Gastrocnemius medialis (tissue), 4 donors: Measurements from ENCODE around the gene TFAP2A. TPM values are rescaled to one million over a fixed set of nuclear protein-coding genes. Genes with fewer than 3 reads are reported as not detected.

Experiments used
- ATAC-seq, 2 donors: fragments of 150-250 bp; one replicate each; pipeline ENCODE4 v1.9.1; 2016
- DNase-seq, 2 donors: peaks; one replicate each; pipeline ENCODE4 v3.0.0-alpha.2; 2019
- H3K27ac ChIP-seq, 4 donors: fragments of 200-600 bp; sonication (generic); 1 replicate in 1 of 4; 2 replicates in 3 of 4; pipeline ENCODE4 v1.5.1; 2016 to 2018; ENCODE audit warnings: mild to moderate bottlenecking in 2 of 4, moderate library complexity in 1 of 4
- H3K27me3 ChIP-seq, 3 donors: fragments of 200-600 bp; sonication (generic) in 2 of 3; 1 replicate in 1 of 3; 2 replicates in 2 of 3; pipeline versions ENCODE4 v1.5.1 to v1.6.0; 2016 to 2019; ENCODE audit warnings: mild to moderate bottlenecking in 1 of 3, moderate library complexity in 1 of 3
- H3K36me3 ChIP-seq, 2 donors: fragments of 200-600 bp; sonication (generic) in 1 of 2; one replicate each; pipeline ENCODE4 v1.5.1; 2017 to 2018
- H3K4me1 ChIP-seq, 2 donors: fragments of 200-600 bp; sonication (generic) in 1 of 2; one replicate each; pipeline ENCODE4 v1.5.1; 2016 to 2017; ENCODE audit warnings: mild to moderate bottlenecking in 2 of 2
- H3K4me3 ChIP-seq, 4 donors: fragments of 200-600 bp; sonication (generic) in 3 of 4; 1 replicate in 1 of 4; 2 replicates in 3 of 4; pipeline ENCODE4 v1.5.1; 2016 to 2019; ENCODE audit warnings: mild to moderate bottlenecking in 2 of 4
- H3K9me3 ChIP-seq, 3 donors: fragments of 200-600 bp; sonication (generic) in 2 of 3; 1 replicate in 1 of 3; 2 replicates in 2 of 3; pipeline ENCODE4 v1.5.1; 2016 to 2019
- CTCF ChIP-seq, 5 experiments: fragments of 450-650 bp in 3 of 5; fragments of 200-600 bp in 2 of 5; sonication (generic) in 2 of 5; IDR thresholded peaks in 4 of 5; conservative IDR thresholded peaks in 1 of 5; 1 replicate in 4 of 5; 2 replicates in 1 of 5; pipeline ENCODE4 v1.5.1; 2016 to 2019; ENCODE audit warnings: antibody characterized with exemption in 5 of 5, mild to moderate bottlenecking in 3 of 5, moderate library complexity in 3 of 5
- POLR2A ChIP-seq, 2 donors: fragments of 450-650 bp; IDR thresholded peaks; one replicate each; pipeline ENCODE4 v1.6.1; 2017; ENCODE audit warnings: antibody characterized with exemption in 2 of 2, mild to moderate bottlenecking in 2 of 2, moderate library complexity in 2 of 2
- in situ Hi-C, 4 donors: fragments of 200-750 bp; cut with MboI; loops; one replicate each; pipeline versions ENCODE4 v1.15.0 to v1.8.0; 2017; ENCODE audit warnings: low sequenced_read_pairs in 4 of 4
- intact Hi-C: fragments of 100-400 bp; cut with DNase I; formaldehyde crosslinking; loops from one replicate; pipeline ENCODE4 v1.15.1; 2023; ENCODE audit warnings: low total_unique reads
- total RNA-seq, 4 donors: library from RNA; depleted of rRNA; stranded (reverse); fragments of >200 nt; gene quantifications; one replicate each; pipeline versions ENCODE4 v1.1.0 to v1.2.3, GENCODE V29; 2016

The TFAP2A gene
- total RNA-seq, 4 donors from 2014 or later, result not detected

DNA sequence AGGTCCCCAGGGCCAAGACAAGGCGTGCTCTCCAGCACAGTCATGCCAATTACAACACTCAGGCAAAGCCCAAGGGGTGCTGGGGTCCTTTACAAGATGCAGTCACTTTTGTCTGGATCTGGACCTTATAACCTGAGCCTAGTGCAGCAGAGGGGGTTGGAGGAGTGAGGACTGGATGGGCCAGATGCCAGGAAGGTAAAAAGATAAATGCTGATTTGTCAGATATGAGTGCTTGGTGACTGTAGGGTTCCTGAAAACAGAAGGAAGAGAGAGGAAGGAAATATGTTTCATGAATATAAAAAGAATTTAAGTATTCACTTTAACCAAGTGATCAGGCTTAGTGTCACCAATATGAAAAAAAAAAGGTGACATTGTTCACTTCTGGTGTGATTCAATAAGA, 43.4 kb upstream of the TFAP2A start:
- Histone ChIP-seq H3K4me3 (no peak overlapping the region), H3K27ac (no peak overlapping the region), H3K9me3 (no peaks in the 10 kb centered on the region), H3K27me3 (no peaks in the 10 kb centered on the region), H3K4me1 (no peaks in the 10 kb centered on the region), H3K36me3 (no peaks in the 10 kb centered on the region)
- ATAC-seq, result no peak
- intact Hi-C loops (no loop called here), in situ Hi-C loops (no loop called here)
- TF ChIP-seq CTCF (IDR thresholded peaks at IDR 0.05 in 4 of 5, conservative IDR thresholded peaks at IDR 0.05 in 1 of 5) (no peak), POLR2A (IDR thresholded peaks at IDR 0.05) (no peak)
- DNase-seq, result no peak

- DNase-seq (no peak), ATAC-seq (no peak)
- H3K27ac ChIP-seq, result no peak overlapping the region
- H3K9me3 ChIP-seq, result no peaks in the 10 kb centered on the region
- in situ Hi-C loops, result no loop called here
- no peak overlapping the region for H3K4me3 ChIP-seq
- no peaks in the 10 kb centered on the region for H3K4me1 ChIP-seq
- TF ChIP-seq CTCF (IDR thresholded peaks at IDR 0.05 in 4 of 5, conservative IDR thresholded peaks at IDR 0.05 in 1 of 5) (no peak), POLR2A (IDR thresholded peaks at IDR 0.05) (no peak)
- H3K27me3 ChIP-seq, result peaks cover 0 to 2% (median 0%) of the 10 kb centered on the region in 3 donors
- intact Hi-C loops, result no loop called here
- H3K36me3 ChIP-seq, result no peaks in the 10 kb centered on the region
Observed at GRCh38 chr6:10453596-10453995, 38.7 kb upstream of the TFAP2A start.

DNA sequence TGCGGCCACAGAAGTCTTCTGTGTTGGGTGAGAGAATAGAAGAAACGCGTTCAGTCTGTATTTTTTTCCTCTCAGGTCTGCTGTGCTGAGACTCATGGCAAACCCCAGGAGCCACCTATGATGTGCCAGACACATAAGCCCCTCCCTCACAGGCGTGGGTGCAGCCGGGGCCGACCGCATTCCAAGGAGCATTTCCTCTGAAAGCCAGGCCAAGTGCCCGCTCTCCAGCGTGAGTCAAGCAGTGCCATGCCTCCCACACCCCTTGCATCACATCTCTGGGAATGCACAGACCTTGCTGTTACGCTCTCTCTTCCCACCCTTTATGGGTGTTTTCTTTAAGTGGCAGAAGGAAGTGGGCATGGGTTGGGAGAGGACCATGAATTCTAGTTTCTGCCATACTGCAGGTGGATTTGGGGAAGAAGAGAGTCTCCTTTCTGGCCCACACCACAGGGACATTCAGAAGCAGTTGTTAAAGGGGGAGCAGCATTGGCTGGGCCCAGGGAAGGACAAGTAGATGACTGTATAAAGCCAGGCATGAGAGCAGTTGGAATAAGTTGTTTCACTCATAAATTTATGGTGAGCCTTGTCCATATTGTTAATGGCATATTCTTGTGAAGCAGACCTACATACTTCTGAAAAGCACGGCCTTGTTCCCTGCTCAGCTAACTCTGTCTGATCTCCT, 37.1 kb upstream of the TFAP2A start:
- in situ Hi-C loops, result no loop called here
- ATAC-seq (no peak), DNase-seq (no peak)
- Histone ChIP-seq H3K36me3 (no peaks in the 10 kb centered on the region), H3K27me3 (peaks cover 0 to 3% (median 0%) of the 10 kb centered on the region in 3 donors), H3K4me3 (no peak overlapping the region), H3K27ac (no peak overlapping the region), H3K9me3 (no peaks in the 10 kb centered on the region), H3K4me1 (no peaks in the 10 kb centered on the region)
- intact Hi-C loops, result no loop called here
- TF ChIP-seq POLR2A (IDR thresholded peaks at IDR 0.05) (no peak), CTCF (IDR thresholded peaks at IDR 0.05 in 4 of 5, conservative IDR thresholded peaks at IDR 0.05 in 1 of 5) (no peak)

DNA sequence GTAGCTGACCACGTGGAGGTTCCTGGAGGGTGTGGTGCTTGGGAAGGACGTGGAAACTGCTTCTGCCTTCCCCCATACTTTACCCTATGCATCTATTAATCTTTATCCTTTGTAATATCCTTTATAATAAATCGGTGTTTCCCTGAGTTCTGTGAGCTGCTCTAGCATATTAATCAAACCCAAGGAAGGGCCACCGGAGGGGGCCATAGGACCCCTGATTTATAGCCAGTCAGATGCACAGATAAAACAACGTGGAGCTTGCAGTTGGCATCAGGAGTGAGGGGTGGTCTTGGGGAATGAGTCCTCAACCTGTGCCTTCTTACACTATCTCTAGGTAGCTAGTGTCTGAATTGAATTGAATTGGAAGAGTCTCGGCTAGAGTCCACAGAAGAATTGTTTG, 36.5 kb upstream of the TFAP2A start:
- DNase-seq (no peak), ATAC-seq (no peak)
- intact Hi-C loops (no loop called here), in situ Hi-C loops (no loop called here)
- no peak overlapping the region for H3K27ac ChIP-seq
- H3K4me3 ChIP-seq, result no peak overlapping the region
- TF ChIP-seq CTCF (IDR thresholded peaks at IDR 0.05 in 4 of 5, conservative IDR thresholded peaks at IDR 0.05 in 1 of 5) (no peak), POLR2A (IDR thresholded peaks at IDR 0.05) (no peak)
- H3K4me1 ChIP-seq, result no peaks in the 10 kb centered on the region
- H3K36me3 ChIP-seq, result no peaks in the 10 kb centered on the region
- H3K9me3 ChIP-seq, result no peaks in the 10 kb centered on the region
- peaks cover 0 to 3% (median 0%) of the 10 kb centered on the region in 3 donors for H3K27me3 ChIP-seq

DNA sequence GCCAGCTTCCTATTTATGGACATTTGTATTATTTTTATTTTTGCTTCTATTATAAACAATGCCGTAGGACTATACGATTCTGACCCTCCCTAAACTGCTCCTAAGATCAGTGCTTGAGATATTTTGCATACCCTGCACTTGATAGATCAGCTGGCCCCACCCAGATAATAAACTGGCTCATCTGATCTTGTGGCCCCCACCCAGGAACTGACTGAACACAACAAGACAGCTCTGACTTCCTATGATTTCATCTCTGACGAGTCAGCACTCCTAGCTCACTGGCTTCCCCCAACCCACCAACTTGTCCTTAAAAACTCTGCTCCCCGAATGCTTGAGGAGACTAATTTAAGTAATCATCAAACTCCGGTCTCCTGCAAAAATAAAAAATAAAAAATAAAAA, 34.9 kb upstream of the TFAP2A start:
- Histone ChIP-seq H3K4me3 (no peak overlapping the region), H3K27ac (no peak overlapping the region), H3K27me3 (peaks cover 0 to 3% (median 0%) of the 10 kb centered on the region in 3 donors), H3K36me3 (no peaks in the 10 kb centered on the region), H3K9me3 (no peaks in the 10 kb centered on the region), H3K4me1 (no peaks in the 10 kb centered on the region)
- ATAC-seq (no peak), DNase-seq (no peak)
- TF ChIP-seq CTCF (IDR thresholded peaks at IDR 0.05 in 4 of 5, conservative IDR thresholded peaks at IDR 0.05 in 1 of 5) (no peak), POLR2A (IDR thresholded peaks at IDR 0.05) (no peak)
- in situ Hi-C loops (loop anchor here (25.0 kb wide), 3 partner anchors 412 to 1462 kb away; no protein-coding TSS in a partner anchor), intact Hi-C loops (no loop called here)
